Testis (tissue), 2 donors: ENCODE results near the gene MACROD2.

Experiments used
- CTCF ChIP-seq, 3 experiments: fragments of 450-650 bp in 2 of 3; fragments of 200-600 bp in 1 of 3; sonication (generic) in 1 of 3; IDR thresholded peaks; one replicate each; pipeline ENCODE4 v1.5.1; 2016 to 2019; ENCODE audit warnings: antibody characterized with exemption in 3 of 3, mild to moderate bottlenecking in 2 of 3, moderate library complexity in 1 of 3
- POLR2A ChIP-seq: fragments of 450-650 bp; IDR thresholded peaks from one replicate; pipeline ENCODE4 v1.6.1; 2017; ENCODE audit warnings: antibody characterized with exemption, mild to moderate bottlenecking, moderate library complexity

GRCh38 chr20:14688005-14688404, 692.7 kb downstream of the MACROD2 start:
- TF ChIP-seq CTCF (IDR thresholded peaks at IDR 0.05) (no peak), POLR2A (no peak)
